Fibroblast of mammary gland (primary cell): Measurements from ENCODE around the gene TRPM2.

Experiments
- DNase-seq: peaks from one replicate; pipeline ENCODE4 v3.0.0-alpha.2; 2010; ENCODE audit warnings: low read depth
- H3K4me3 ChIP-seq: 2 replicates; pipeline ENCODE4 v1.5.1; 2011; ENCODE audit warnings: low read depth, mild to moderate bottlenecking, low read length, moderate library complexity; ENCODE audit not compliant: control insufficient read depth
- TF ChIP-seq, protein P1 (sequence below): conservative IDR thresholded peaks from 2 replicates; pipeline ENCODE4 v1.5.1; 2011; ENCODE audit warnings: low read depth, low read length, inconsistent platforms; ENCODE audit not compliant: control insufficient read depth, insufficient read depth

The TRPM2 gene

DNA sequence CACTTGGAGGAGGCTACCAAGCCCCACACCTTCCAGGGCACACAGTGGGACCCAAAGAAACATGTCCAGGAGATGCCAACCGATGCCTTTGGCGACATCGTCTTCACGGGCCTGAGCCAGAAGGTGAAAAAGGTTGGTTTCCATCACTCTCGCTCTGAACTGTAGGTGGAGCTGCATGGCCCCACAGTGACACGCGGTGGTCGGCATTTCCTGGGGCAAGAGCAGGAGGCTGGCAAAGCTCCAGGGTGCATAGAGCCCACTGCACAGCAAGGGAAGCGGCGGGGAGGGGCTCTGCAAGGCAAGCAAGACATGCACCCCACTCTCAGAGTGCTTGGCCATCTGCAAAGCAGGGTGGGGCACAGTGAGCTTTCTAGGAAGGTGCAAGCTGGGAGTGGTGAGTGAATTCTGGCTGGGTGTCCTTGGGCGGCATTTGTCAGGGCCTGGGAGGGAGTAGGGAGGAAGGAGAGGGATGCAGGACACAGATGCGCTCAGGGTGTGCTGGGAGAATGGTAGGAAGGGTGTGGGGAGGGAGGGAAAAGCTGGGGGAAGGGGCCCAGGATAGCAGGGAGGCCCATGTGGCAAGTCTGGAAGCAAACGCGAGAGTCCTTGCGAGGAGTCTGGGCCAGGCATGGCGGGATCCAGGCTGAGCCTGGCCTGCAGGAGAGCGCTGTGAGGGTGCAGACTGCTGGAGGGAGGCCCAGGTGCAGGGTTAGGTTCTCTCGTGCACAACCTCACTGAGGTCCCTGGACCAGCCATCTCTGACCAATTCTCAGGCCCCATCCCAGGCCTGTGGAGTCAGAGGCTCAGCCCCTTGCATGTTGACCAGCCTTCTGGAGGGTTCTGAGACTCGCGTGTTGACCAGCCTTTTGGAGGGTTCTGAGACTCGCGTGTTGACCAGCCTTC, 11.0 kb downstream of the TRPM2 start:
- DNase-seq, result no peak

GRCh38 chr21:44365251-44365966, 12.0 kb downstream of the TRPM2 start:
- DNase-seq, result no peak
- TF ChIP-seq, protein P1, sequence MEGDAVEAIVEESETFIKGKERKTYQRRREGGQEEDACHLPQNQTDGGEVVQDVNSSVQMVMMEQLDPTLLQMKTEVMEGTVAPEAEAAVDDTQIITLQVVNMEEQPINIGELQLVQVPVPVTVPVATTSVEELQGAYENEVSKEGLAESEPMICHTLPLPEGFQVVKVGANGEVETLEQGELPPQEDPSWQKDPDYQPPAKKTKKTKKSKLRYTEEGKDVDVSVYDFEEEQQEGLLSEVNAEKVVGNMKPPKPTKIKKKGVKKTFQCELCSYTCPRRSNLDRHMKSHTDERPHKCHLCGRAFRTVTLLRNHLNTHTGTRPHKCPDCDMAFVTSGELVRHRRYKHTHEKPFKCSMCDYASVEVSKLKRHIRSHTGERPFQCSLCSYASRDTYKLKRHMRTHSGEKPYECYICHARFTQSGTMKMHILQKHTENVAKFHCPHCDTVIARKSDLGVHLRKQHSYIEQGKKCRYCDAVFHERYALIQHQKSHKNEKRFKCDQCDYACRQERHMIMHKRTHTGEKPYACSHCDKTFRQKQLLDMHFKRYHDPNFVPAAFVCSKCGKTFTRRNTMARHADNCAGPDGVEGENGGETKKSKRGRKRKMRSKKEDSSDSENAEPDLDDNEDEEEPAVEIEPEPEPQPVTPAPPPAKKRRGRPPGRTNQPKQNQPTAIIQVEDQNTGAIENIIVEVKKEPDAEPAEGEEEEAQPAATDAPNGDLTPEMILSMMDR, result no peak
- H3K4me3 ChIP-seq, result no peak overlapping the region

More for the DNA sequence above, 11.0 kb downstream of the TRPM2 start:
- TF ChIP-seq, protein P1, result no peak
- H3K4me3 ChIP-seq, result no peak overlapping the region

DNA sequence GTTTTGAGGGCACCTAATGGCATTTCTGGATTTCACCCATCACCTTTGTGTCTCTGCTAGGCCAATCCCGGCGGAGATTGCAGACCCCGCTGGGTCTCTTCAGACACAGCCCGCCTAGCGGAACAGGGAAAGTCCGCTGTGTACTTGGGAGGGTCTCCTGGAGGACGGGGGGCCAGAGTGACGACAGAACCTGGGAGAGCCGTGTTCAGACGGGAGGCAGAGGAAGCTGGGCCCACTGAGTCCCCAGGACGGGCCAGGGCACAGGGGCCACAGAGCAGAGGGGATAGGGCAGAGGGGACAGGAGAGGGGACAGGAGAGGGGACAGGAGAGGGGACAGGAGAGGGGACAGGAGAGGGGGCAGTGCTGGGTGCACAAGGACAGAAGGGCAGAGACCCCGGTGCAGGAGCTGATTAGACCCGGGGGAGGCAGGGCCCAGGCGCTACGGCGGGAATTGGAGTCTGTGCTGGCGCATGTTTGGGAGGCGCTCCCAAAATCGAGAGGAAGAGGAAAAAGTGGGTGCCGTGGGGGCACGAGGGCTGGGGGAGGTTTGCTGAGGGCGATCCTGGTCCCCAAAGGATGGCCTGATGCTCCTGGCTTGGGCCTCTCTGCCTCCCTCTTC, 12.7 kb downstream of the TRPM2 start:
- no peak for DNase-seq
- TF ChIP-seq, protein P1, result no peak
- H3K4me3 ChIP-seq, result no peak overlapping the region

GRCh38 chr21:44366586-44367211, 13.3 kb downstream of the TRPM2 start:
- TF ChIP-seq, protein P1, result no peak

DNA sequence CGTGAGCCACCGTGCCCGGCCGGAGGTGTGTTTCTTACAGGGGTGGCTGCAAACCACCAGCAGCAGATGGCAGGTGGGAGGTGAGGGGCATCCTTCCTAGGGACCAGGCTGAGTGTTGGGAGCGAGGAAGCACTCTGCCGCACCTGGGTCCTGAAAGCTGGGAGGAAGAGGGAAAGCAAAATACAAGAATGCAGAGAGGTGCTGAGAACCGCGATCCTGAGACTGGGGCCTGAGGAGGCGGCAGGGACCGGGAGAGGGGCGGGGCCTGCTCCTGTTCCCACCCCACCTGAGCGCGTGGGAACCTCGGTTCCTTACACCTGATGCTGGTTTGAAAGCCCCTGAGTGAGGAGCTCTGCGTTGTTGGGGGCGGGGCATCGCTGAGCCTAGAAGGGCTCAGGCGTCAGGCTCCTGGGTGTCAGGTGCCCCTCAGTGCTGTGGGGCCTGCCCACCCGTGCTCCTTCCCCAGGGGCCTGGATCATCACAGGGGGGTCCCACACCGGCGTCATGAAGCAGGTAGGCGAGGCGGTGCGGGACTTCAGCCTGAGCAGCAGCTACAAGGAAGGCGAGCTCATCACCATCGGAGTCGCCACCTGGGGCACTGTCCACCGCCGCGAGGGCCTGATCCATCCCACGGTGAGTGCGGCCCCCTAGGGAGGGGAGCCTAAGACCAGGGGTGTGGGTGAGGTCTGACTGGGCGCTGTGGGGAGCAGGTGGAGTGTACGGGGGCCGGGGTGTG, 15.5 kb downstream of the TRPM2 start:
- DNase-seq, result no peak
- no peak overlapping the region for H3K4me3 ChIP-seq
- TF ChIP-seq, protein P1, result no peak

More at GRCh38 chr21:44366586-44367211, 13.3 kb downstream of the TRPM2 start:
- no peak for DNase-seq
- no peak overlapping the region for H3K4me3 ChIP-seq
